Activated CD4-positive, CD25-positive, alpha-beta regulatory T cell treated with anti-CD3 and anti-CD28 coated beads, Interleukin-2, amount 50 U/mL, for 24 hours (primary cell): Measurements from ENCODE around the gene XAF1.
"Not testable (repeated sequence)": the region's sequence is repeated elsewhere in the genome, so short reads cannot be mapped to it uniquely, and the experiment has no call there.

Experiments used
- ATAC-seq, 2 donors: fragments of 150-1000 bp; cut with Tn5 transposase; one replicate each; pipeline ENCODE4 v1.10.0; 2021; ENCODE audit warnings: mild to moderate bottlenecking in 1 of 2, moderate library complexity in 1 of 2

Gene XAF1, protein sequence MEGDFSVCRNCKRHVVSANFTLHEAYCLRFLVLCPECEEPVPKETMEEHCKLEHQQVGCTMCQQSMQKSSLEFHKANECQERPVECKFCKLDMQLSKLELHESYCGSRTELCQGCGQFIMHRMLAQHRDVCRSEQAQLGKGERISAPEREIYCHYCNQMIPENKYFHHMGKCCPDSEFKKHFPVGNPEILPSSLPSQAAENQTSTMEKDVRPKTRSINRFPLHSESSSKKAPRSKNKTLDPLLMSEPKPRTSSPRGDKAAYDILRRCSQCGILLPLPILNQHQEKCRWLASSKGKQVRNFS

GRCh38 chr17:6755731-6756184 lies at the start of gene XAF1:
Gene XAF1, plus strand, starts transcription at chr17:6756046. Its CDS starts 33 bp downstream, at chr17:6756079.
- peak; percentile 72 to 75 for ATAC-seq

DNA sequence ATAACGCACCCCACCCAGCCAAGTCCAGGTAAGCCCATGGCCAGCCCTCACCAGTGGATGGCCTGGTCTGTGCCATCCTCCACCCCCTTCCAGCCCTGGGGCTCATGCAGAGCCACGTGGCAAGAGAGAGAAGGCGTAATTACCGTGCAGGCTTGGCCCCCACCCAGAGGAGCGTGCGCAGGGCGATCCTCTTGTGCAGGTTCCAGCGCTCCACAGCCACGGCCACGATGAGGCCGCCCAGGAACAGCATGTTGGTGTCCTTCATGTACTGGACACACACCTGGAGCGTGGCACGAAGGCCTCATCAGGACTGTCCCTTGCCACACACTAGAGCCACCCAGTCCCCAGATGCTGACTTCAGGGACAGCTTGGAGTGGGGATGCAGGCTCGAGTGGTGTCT lies 49.3 kb upstream of the XAF1 start:
- ATAC-seq: no peak

- no peak for ATAC-seq
These were observed 48.9 kb upstream of the XAF1 start for GRCh38 chr17:6706996-6707395.

- ATAC-seq: no peak
These were observed 47.4 kb upstream of the XAF1 start for GRCh38 chr17:6708357-6708961.

DNA sequence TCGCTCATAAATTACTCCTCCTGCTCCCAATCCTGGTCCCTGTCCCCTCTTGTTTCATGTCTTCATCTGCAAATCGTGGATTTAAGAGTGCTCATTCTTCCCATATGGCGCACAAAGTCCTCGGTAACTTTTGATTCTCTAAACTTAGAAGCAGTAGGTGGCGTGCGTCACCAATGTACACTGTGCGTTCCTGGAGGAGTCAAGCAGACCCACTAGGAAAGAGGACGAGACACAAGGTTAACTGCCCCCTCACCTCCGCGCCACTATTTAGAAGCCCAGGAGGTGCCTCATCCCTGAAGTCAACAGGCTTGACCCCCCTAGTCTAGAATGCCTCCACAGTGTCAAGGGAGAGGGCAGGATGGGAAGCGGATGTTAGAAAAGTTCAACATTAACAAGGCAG lies 45.5 kb upstream of the XAF1 start:
- no peak for ATAC-seq

GRCh38 chr17:6711081-6711674 lies 44.7 kb upstream of the XAF1 start:
- ATAC-seq: no peak

DNA sequence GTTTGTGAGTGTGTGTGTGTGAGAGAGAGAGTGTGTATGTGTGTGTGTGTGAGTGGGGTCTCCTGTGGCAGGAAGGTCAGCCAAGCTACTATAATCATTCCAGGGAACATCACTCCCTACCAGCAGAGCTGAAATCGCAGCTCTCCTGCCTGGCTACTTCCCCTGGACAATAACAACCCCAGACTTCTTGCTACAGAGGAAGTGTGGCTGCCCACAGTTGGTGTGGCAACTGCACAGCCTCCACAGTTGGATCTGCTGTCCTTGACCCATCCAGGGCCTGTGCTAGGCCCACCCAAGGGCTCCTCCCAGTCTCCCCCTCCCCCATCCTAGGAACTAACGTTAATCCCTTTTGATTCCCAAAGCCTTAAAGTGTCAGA lies 44.2 kb upstream of the XAF1 start:
- no peak for ATAC-seq

DNA sequence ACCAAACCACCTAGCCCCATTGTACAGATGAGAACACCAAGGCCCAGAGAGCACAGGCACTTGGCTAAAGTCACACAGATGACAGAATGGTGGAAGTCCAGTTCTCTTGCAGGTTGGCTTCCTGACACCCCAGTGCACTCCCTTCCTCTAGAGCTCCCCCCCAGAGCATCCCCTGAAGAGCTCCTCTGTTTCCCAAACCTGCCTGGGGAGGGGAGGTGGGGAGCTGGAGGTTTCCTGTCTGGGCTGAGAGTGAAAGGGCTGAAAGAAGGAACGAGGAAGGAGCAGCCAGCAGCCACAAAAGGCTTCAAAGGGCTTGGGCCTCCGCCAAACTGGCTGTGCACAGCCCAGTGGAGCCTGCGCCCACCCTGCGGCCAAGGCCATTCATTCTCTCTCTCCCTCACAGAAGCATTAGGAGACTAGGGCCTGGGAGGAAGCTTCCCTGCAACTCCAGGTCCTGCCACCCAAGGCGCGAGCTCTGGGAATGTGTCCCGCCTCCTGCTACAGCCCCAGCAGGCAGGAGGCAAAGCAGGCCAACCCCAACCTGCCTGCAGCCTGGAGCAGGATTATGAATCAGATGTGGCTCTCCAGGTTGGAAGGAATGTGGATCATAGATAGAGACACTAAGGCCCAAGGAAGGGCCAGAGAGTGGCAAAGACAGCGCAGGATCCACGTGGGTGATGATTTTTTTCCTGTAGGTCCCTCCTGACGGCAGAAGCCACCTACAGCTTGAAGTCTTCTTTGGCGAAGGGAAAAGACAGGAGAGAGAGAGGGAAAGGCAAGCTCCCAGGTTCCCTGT lies 43.6 kb upstream of the XAF1 start:
- no peak for ATAC-seq

DNA sequence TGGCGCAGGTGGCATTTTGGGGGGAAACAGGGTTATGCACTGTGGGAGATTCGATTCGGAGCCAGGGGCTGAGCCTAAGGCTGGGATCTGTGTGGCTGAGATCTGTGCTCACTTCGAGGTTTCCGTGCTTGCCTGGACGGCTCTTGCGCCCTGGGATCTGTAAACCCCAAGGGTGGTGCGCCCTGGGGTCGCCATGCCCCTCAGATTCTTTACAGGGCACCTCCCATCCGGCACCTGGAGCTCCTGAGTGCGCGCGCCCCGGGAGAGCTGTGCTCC lies 43.1 kb upstream of the XAF1 start:
- no peak for ATAC-seq

DNA sequence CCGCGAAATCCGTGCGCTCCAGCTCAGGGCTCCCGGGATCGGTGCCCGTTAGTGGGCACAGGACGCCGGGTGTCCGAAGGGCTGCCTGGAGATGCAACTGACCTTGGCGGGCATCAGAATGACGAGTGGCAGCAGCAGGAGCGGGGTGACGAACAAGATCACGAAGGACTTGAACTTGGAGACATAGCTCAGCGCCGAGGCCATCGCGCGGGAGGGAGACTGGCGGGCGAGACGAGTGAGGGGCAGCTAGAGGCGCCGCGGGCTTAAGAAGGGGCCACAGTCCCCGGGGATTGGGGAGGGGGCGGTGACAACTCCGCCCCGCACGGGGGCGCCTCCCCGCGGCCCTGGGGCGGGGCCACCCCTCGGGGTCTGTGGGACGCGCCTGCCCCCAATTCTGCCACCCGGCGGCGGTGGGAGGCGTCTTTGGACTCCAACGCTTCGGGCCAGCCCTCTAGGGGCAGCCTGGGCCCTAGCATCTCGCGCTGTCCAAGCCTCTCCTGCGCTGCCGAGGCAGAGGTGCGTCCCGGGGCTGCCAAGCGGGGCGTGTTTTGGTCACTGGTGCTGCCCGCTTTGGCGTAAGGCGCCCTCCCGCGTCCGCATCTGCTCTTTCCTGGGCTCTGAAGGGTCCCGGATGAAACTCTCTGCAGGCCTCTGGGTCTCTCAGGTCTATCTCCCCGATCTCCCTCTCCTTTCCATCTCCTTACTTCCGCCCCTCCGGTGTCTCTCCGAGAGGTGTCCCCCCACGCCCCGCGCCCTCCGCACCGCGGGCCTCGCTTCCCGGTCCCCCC lies 42.5 kb upstream of the XAF1 start, which contains the start of gene SLC13A5:
Gene SLC13A5 (minus strand): TSS at position 240 of the 788 bp plus-strand sequence. CDS start 36 bp downstream, at position 204.
- no peak for ATAC-seq

- no peak for ATAC-seq
These were observed 42.0 kb upstream of the XAF1 start for GRCh38 chr17:6713918-6714271.

DNA sequence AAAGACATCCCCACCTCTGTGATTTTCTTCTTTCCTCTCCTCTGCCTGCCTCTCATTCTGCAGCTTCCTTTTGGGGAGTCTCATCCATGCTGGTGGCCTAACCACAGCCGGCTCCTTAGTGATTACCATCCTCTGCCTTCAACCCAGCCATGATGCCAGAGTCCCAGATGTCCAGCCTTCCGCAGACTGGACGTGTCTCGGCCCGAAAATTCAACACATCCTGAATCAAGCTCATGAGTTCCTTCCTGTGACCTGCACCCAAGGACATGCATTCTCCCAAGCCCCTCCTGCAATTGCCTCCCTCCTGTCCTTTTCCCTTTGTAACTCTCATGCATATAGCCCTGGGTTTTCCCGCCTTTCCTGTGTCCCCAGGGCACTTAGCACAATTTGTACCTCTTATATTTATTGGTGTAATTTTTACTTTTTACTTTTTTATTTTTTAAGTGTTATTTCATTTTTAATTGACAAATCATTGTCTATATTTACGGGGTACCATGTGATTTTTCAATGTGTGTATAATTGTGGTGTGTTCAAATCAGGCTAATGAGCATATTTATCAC lies 41.5 kb upstream of the XAF1 start:
- ATAC-seq: no peak

DNA sequence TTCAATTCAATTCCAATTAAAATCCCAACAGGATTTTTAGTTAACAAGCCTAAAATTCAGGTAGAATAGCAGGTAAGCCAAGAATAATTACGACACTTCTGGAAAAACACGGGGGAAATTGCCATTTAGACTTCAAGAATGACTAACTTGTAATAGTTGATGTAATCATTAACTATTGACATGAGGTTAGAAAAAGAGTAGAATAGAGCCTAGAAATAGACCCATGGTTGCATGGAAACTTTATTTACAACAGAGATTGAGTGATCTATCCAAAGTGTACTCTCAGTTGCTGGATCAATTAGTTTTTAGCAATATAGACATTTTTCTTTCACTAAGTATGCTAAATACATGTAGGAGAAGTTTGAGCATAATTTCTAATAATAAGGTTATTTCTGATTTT lies 39.1 kb upstream of the XAF1 start:
- ATAC-seq: no peak

GRCh38 chr17:6721744-6722143 lies 34.1 kb upstream of the XAF1 start:
- no peak for ATAC-seq

DNA sequence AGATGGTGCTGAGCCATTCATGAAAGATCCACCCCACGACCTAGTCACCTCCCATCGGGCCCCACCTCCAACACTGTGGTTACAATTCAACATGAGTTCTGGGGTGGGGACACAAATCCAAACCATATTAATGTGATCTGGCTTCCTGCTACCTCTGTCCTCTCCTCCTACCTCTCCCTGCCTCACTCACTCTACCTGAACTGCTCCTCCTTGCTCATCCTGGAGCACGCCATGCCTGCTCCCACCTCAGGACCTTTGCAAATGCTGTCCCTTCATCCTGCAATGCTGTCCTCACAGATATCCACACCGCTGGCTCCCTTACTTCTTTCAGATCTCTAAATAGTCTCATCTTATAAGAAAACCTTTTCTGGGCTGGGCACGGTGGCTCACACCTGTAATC lies 31.8 kb upstream of the XAF1 start:
- no peak for ATAC-seq

DNA sequence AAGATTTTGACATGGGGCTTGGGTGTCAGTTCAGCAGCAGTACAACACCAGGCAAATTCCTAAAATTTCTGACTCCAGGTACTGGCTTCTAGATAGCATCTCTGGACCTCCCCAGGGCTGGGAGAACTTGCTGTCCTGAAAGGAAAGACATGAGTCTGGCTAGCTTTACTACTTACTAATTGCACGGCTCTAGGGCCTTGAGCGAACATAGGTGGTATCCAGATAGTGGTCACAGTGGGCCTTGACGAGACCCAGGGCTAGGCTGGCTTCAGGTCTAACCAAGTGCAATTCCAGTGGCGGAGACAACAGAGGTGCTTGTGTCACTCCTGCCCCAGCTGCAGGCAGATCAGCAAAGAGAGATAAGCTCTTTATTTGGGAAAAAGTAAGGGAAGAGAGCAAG lies 26.3 kb upstream of the XAF1 start:
- ATAC-seq: no peak

GRCh38 chr17:6746665-6747064 lies 9.2 kb upstream of the XAF1 start:
- not testable (repeated sequence) for ATAC-seq

- no peak for ATAC-seq
These were observed 7.2 kb upstream of the XAF1 start for GRCh38 chr17:6748617-6749016.

DNA sequence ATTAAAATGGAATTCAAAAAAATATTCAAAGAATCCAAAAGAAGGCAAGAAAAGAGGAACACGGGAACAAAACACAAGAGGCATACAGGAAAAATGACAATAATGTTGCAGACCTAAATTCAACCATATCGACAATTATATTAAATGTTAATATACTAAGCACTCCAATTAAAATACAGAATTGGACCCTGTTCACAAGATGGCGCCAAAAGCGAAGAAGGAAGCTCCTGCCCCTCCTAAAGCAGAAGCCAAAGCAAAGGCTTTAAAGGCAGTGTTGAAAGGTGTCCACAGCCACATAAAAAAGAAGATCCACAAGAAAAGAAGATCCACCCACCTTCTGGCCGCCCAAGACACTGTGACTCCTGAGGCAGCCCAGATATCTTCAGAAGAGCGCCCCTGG lies 6.3 kb upstream of the XAF1 start:
- ATAC-seq: no peak

- ATAC-seq: no peak
These were observed 3.6 kb upstream of the XAF1 start for GRCh38 chr17:6752068-6752909.

DNA sequence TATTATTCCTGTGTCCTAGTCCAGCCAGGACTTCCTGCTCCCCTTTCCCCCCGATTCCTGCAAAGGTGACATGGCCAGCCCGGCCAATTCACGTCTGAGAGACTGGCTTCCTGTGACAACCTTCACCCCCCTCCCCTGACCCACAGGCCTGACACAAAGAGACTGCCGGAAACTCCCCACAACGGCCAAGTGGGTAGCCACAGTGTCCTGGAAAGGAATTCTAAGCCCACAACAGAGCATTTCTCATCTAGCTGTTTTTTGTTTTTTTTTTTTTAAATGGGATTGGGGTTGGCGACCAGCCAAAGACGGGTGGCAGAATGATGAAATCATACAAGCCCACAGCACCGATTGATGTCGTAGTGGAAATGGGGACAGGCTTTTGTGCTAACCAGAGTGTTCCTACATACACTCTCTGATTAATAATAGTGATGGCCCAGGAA lies 2.8 kb upstream of the XAF1 start:
- ATAC-seq: peak in 1 of 2 donors; percentile 36
